NB4 (cell line): ENCODE data around the gene GABRB1.

Experiments
- DNase-seq: peaks from one replicate; pipeline ENCODE4 v3.0.0; 2010; ENCODE audit warnings: low read depth
- H3K4me3 ChIP-seq: one replicate; pipeline ENCODE4 v1.5.1; 2011; ENCODE audit warnings: mild to moderate bottlenecking, low read depth, low read length, moderate library complexity
- MYC ChIP-seq: IDR thresholded peaks from 2 replicates; pipeline ENCODE4 v1.6.1; 2011; ENCODE audit warnings: low read depth, low read length
- POLR2A ChIP-seq: IDR thresholded peaks from 2 replicates; pipeline ENCODE4 v1.6.1; 2011; ENCODE audit warnings: mild to moderate bottlenecking; ENCODE audit not compliant: insufficient read length; ENCODE audit errors: extremely low read depth
- TF ChIP-seq, protein P1 (sequence below): IDR thresholded peaks from 2 replicates; pipeline ENCODE4 v1.6.1; 2011; ENCODE audit warnings: low read depth, low read length
- TF ChIP-seq, protein P2 (sequence below): IDR thresholded peaks from one replicate; pipeline ENCODE4 v1.5.1; 2012; ENCODE audit warnings: low read depth, low read length

Gene GABRB1

DNA sequence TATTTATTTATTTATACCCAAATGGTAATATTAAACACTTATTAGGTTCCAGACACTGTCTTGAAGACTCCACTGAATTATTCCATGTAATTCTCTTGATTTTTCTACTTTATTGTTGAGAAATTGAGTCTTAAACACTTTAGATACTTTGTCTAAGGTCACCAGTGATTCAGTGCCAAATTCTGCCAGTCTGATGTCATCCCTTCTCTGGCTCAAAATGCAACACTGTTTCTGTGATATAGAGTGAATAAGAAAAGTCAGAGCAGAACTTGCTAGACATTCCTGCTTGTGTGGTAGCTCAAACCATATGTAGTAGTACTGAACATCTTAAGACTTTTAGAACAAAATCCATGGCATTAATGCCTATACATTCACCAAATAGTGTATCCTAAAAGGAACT is 164.3 kb downstream of the GABRB1 start:
- TF ChIP-seq, protein P1, sequence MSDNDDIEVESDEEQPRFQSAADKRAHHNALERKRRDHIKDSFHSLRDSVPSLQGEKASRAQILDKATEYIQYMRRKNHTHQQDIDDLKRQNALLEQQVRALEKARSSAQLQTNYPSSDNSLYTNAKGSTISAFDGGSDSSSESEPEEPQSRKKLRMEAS = no peak
- no peak for TF ChIP-seq MYC
- DNase-seq = no peak
- H3K4me3 ChIP-seq = no peak overlapping the region

DNA sequence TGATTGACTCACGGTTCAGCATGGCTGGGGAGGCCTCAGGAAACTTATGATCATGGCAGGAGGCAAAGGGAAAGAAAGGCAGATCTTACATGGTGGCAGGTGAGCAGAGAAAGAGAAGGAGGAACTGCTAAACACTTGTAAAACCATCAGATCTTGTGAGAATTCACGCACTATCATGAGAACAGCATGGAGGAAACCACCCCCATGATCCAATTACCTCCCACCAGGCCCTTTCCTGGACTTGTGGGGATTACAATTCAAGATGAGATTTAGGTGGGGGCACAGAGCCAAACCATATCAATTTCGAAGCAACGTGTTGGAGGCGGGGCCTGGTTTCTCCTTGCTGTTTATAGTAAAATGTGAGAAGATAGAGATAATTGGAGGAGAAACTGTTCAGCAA is 167.4 kb downstream of the GABRB1 start:
- DNase-seq = no peak
- TF ChIP-seq MYC (no peak), POLR2A (no peak)
- TF ChIP-seq, protein P1 = no peak
- TF ChIP-seq, protein P2, sequence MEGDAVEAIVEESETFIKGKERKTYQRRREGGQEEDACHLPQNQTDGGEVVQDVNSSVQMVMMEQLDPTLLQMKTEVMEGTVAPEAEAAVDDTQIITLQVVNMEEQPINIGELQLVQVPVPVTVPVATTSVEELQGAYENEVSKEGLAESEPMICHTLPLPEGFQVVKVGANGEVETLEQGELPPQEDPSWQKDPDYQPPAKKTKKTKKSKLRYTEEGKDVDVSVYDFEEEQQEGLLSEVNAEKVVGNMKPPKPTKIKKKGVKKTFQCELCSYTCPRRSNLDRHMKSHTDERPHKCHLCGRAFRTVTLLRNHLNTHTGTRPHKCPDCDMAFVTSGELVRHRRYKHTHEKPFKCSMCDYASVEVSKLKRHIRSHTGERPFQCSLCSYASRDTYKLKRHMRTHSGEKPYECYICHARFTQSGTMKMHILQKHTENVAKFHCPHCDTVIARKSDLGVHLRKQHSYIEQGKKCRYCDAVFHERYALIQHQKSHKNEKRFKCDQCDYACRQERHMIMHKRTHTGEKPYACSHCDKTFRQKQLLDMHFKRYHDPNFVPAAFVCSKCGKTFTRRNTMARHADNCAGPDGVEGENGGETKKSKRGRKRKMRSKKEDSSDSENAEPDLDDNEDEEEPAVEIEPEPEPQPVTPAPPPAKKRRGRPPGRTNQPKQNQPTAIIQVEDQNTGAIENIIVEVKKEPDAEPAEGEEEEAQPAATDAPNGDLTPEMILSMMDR = no peak

DNA sequence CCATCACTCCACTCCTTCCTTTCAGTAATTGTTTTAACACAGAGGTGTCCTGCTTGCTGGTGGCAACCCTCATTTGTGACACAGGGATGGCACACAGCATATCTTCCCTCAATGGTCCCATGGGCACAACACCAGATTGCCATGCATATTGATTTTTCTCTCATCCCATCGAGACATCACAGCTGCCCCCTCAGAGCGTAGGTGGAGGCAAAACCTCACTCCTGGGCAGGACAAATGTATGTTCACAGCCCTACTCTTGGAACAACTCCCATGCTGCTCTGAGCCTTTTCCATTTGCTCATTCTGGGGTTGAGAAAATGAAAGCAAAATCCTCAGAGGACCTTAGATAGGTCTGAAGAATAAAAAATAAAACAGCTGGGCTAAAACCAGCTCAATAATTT is 172.2 kb downstream of the GABRB1 start:
- no peak overlapping the region for H3K4me3 ChIP-seq
- TF ChIP-seq POLR2A (no peak), MYC (no peak)
- TF ChIP-seq, protein P2 = no peak
- TF ChIP-seq, protein P1 = no peak
- DNase-seq = no peak

More for the DNA sequence above, 167.4 kb downstream of the GABRB1 start:
- no peak overlapping the region for H3K4me3 ChIP-seq

DNA sequence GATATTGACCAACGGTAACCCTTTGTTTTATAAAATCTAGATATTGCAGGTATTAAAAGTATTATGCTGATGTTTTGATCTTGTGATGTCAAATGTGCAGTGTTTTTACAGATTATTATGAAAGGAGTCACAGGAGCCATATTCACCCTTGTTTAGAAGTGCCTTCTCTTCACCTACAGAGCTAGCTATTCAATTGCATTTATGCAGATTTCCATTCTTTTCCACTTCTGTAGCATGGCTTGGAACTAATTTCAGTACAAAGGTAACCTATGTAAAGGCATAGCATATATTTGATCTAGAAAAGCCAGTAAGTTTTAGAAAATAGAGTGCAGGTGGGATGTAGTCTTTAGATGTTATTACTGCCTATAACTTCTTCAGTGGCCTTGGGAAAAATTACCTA is 176.2 kb downstream of the GABRB1 start:
- DNase-seq = no peak
- TF ChIP-seq, protein P1 = no peak
- TF ChIP-seq POLR2A = no peak
- no peak for TF ChIP-seq MYC
- TF ChIP-seq, protein P2 = no peak

DNA sequence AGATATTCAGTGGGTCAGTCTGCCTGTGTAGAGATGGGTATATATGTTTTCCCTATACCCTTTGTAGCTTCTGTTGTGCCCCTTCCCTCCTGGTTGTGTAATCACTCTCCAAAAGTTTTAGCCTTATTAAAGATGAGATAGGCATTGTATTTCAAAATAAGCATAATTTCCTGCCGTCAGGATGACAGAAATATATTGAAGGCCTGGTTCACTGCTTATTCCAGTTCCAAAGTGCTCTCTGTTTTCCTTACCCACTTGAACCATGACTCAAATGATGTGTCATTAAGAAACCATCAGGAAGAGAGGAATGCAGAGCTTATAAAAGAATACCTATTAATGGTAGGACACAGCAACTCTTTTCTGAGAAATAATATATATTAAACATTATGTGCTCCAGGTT is 178.5 kb downstream of the GABRB1 start:
- H3K4me3 ChIP-seq = no peak overlapping the region
- DNase-seq = no peak
- TF ChIP-seq, protein P2 = no peak
- TF ChIP-seq, protein P1 = no peak
- TF ChIP-seq POLR2A = no peak
- no peak for TF ChIP-seq MYC

More for the DNA sequence above, 176.2 kb downstream of the GABRB1 start:
- H3K4me3 ChIP-seq = no peak overlapping the region

DNA sequence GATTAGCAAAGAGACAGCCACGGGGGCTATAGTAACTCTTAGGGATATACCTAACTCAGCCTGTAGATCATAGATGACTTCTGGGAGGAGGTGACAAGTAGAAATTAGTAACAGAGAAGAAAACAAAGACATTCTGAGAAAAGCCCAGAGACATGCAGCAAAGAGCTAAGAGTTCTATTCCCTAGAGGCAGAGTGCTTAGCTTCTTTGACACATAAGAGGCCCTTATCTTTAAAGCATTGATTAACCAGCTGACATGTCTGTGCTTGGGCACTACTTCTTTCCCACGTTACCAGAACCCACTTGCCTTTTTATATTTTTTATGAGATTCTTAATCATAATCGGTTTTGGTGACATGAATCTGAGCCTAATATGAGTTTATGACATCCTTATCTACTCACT is 179.5 kb downstream of the GABRB1 start:
- no peak overlapping the region for H3K4me3 ChIP-seq
- DNase-seq = no peak
- no peak for TF ChIP-seq MYC
- no peak for TF ChIP-seq POLR2A
- TF ChIP-seq, protein P2 = no peak
